Measurements from ENCODE around the gene PIRT. TPM values are rescaled to one million over a fixed set of nuclear protein-coding genes. Genes with fewer than 3 reads are reported as not detected.

Gene PIRT
- total RNA-seq, 4 donors from 2014 or later: 0.35 to 2.0 (median 1.2) TPM

- Histone ChIP-seq H3K9me3 (no peaks in the 10 kb centered on the region), H3K27ac (peak overlapping the region; percentile 11 to 86 (median 74)), H3K4me3 (peak overlapping the region; percentile 28 to 62 (median 49)), H3K36me3 (no peaks in the 10 kb centered on the region), H3K4me1 (peaks cover 0 to 5% (median 0%) of the 10 kb centered on the region in 4 donors), H3K27me3 (no peaks in the 10 kb centered on the region)
- peak; percentile 57 to 90 (median 87) for DNase-seq
- TF ChIP-seq POLR2A (IDR thresholded peaks at IDR 0.05) (peak in 1 of 2 donors; percentile 47), CTCF (IDR thresholded peaks at IDR 0.05) (peak; percentile 82 to 99 (median 96))
Measured at GRCh38 chr17:10844621-10845387, 6.9 kb upstream of the PIRT start.

- no peaks in the 10 kb centered on the region for H3K9me3 ChIP-seq
- TF ChIP-seq POLR2A (IDR thresholded peaks at IDR 0.05): peak in 1 of 2 donors; percentile 38
- no peak for TF ChIP-seq CTCF (IDR thresholded peaks at IDR 0.05)
Measured at GRCh38 chr17:10843811-10844210, 5.9 kb upstream of the PIRT start.

GRCh38 chr17:10842658-10843057 lies 4.8 kb upstream of the PIRT start:
- Histone ChIP-seq H3K9me3 (no peaks in the 10 kb centered on the region), H3K36me3 (no peaks in the 10 kb centered on the region), H3K27me3 (no peaks in the 10 kb centered on the region), H3K4me3 (no peak overlapping the region), H3K27ac (no peak overlapping the region), H3K4me1 (peaks cover 0 to 5% (median 0%) of the 10 kb centered on the region in 4 donors)
- TF ChIP-seq CTCF (IDR thresholded peaks at IDR 0.05) (no peak), POLR2A (IDR thresholded peaks at IDR 0.05) (no peak)
- no peak for DNase-seq

More at GRCh38 chr17:10843811-10844210, 5.9 kb upstream of the PIRT start:
- DNase-seq: peak in 2 of 3 donors; percentile 68 to 72
- H3K4me3 ChIP-seq: peak overlapping the region in 2 of 4 donors; percentile 58 to 62
- H3K4me1 ChIP-seq: peaks cover 0 to 5% (median 0%) of the 10 kb centered on the region in 4 donors
- no peaks in the 10 kb centered on the region for H3K27me3 ChIP-seq
- H3K36me3 ChIP-seq: no peaks in the 10 kb centered on the region
- peak overlapping the region in 3 of 4 donors; percentile 66 to 86 (median 83) for H3K27ac ChIP-seq

- Histone ChIP-seq H3K27me3 (no peaks in the 10 kb centered on the region), H3K4me3 (no peak overlapping the region), H3K4me1 (peaks cover 0 to 5% (median 0%) of the 10 kb centered on the region in 4 donors), H3K27ac (no peak overlapping the region), H3K9me3 (no peaks in the 10 kb centered on the region), H3K36me3 (no peaks in the 10 kb centered on the region)
- TF ChIP-seq POLR2A (IDR thresholded peaks at IDR 0.05): no peak
- no peak for TF ChIP-seq CTCF (IDR thresholded peaks at IDR 0.05)
- DNase-seq: no peak
Measured at GRCh38 chr17:10838682-10839081, 795 bp upstream of the PIRT start.

- Histone ChIP-seq H3K36me3 (no peaks in the 10 kb centered on the region), H3K4me3 (no peak overlapping the region), H3K4me1 (no peaks in the 10 kb centered on the region), H3K27me3 (no peaks in the 10 kb centered on the region), H3K9me3 (no peaks in the 10 kb centered on the region), H3K27ac (peak overlapping the region in 1 of 4 donors; percentile 48)
- DNase-seq: peak in 2 of 3 donors; percentile 60 to 61
- TF ChIP-seq POLR2A (IDR thresholded peaks at IDR 0.05) (no peak), CTCF (IDR thresholded peaks at IDR 0.05) (no peak)
Measured at GRCh38 chr17:10836966-10837590, 809 bp downstream of the PIRT start.
